Posterior cingulate gyrus (tissue), 11 donors: ENCODE results near the gene ZFYVE9.

ENCODE experiments used
- DNase-seq, 10 donors: peaks; one replicate each; pipeline versions ENCODE4 v3.0.0 to v3.0.0-alpha.2; 2020 to 2021; ENCODE audit warnings: mixed read lengths in 3 of 10
- intact Hi-C: fragments of 100-400 bp; cut with DNase I; formaldehyde crosslinking; loops from one replicate; pipeline ENCODE4 v1.15.1; 2023

The ZFYVE9 gene

GRCh38 chr1:52238887-52239707, 97.2 kb downstream of the ZFYVE9 start:
- intact Hi-C loops: no loop called here
- no peak for DNase-seq

GRCh38 chr1:52239708-52240001, 97.8 kb downstream of the ZFYVE9 start:
- intact Hi-C loops: no loop called here
- no peak for DNase-seq

- intact Hi-C loops: no loop called here
- DNase-seq: no peak
Measured at GRCh38 chr1:52240592-52241210, 98.8 kb downstream of the ZFYVE9 start.

GRCh38 chr1:52243221-52243987, 101.5 kb downstream of the ZFYVE9 start:
- DNase-seq: no peak
- intact Hi-C loops: no loop called here

GRCh38 chr1:52249831-52250230, 107.9 kb downstream of the ZFYVE9 start:
- intact Hi-C loops: no loop called here

GRCh38 chr1:52253421-52253820, 111.5 kb downstream of the ZFYVE9 start:
- intact Hi-C loops: no loop called here
- DNase-seq: no peak

More at GRCh38 chr1:52249831-52250230, 107.9 kb downstream of the ZFYVE9 start:
- DNase-seq: no peak

- intact Hi-C loops: no loop called here
Measured at GRCh38 chr1:52259886-52260285, 118.0 kb downstream of the ZFYVE9 start.

GRCh38 chr1:52263153-52263910, 121.4 kb downstream of the ZFYVE9 start:
- no peak for DNase-seq
- intact Hi-C loops: no loop called here

More at GRCh38 chr1:52259886-52260285, 118.0 kb downstream of the ZFYVE9 start:
- DNase-seq: no peak

GRCh38 chr1:52264530-52265115, 122.7 kb downstream of the ZFYVE9 start:
- no peak for DNase-seq
- intact Hi-C loops: no loop called here

GRCh38 chr1:52266507-52266906, 124.6 kb downstream of the ZFYVE9 start:
- intact Hi-C loops: no loop called here
- DNase-seq: no peak

GRCh38 chr1:52268372-52268771, 126.5 kb downstream of the ZFYVE9 start:
- DNase-seq: no peak

GRCh38 chr1:52281518-52281917, 139.6 kb downstream of the ZFYVE9 start:
- intact Hi-C loops: no loop called here
- no peak for DNase-seq

More at GRCh38 chr1:52268372-52268771, 126.5 kb downstream of the ZFYVE9 start:
- intact Hi-C loops: no loop called here

GRCh38 chr1:52288286-52288685, 146.4 kb downstream of the ZFYVE9 start:
- intact Hi-C loops: no loop called here
- DNase-seq: no peak

- no peak for DNase-seq
- intact Hi-C loops: no loop called here
Measured at GRCh38 chr1:52294580-52294979, 152.7 kb downstream of the ZFYVE9 start.

- intact Hi-C loops: loop anchor here (5.0 kb wide), 1 partner anchor 169 kb away; no protein-coding TSS in a partner anchor
- DNase-seq: no peak
Measured at GRCh38 chr1:52296345-52296744, 154.5 kb downstream of the ZFYVE9 start.

GRCh38 chr1:52305417-52306226, 163.7 kb downstream of the ZFYVE9 start:
- intact Hi-C loops: no loop called here

GRCh38 chr1:52306227-52307006, 164.5 kb downstream of the ZFYVE9 start:
- DNase-seq: no peak
- intact Hi-C loops: no loop called here

More at GRCh38 chr1:52305417-52306226, 163.7 kb downstream of the ZFYVE9 start:
- DNase-seq: peak in 1 of 10 donors; percentile 79

- DNase-seq: no peak
- intact Hi-C loops: no loop called here
Measured at GRCh38 chr1:52321061-52321460, 179.2 kb downstream of the ZFYVE9 start.

- intact Hi-C loops: no loop called here
- DNase-seq: no peak
Measured at GRCh38 chr1:52323731-52324130, 181.8 kb downstream of the ZFYVE9 start.
